ENCODE data around the gene NELL1.

DNA sequence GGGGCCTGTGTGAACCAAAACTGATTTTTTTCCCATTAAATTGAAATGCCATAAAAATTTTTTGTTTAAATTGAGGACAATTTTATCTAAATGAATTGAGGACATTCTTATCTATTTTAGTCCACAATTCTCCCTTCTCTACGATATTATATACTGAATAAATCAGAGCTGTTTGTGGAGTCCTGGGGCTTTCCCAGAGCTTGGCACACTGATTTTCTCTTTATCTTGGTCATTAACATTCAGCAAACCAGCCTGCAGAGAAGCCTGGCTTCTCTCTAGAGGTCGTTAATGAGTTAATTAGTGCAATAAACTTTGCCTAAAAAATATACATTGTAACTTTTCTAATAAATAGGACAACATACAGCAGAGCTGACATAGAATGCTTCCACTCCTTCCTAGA lies 615.7 kb downstream of the NELL1 start:
- TF ChIP-seq GATA2 (IDR thresholded peaks at IDR 0.05; ENCODE audit: low read depth, low read length) = peak; percentile 80
- TF ChIP-seq GATA3 (IDR thresholded peaks at IDR 0.05; ENCODE audit: low read depth, low read length) = peak; percentile 60
